Muscle of arm (tissue), 12 donors: ENCODE measurements around the gene ACTRT2. TPM values are rescaled to one million over a fixed set of nuclear protein-coding genes. Genes with fewer than 3 reads are reported as not detected.
A peak's percentile ranks its signal among the peaks of the same experiment; 100 is the strongest.

Experiments used
- DNase-seq: peaks from one replicate; pipeline ENCODE4 v3.0.0-alpha.2; 2013
- polyA plus RNA-seq, 12 donors: library from polyadenylated mRNA; unstranded; fragments of 120-200 nt; gene quantifications; one replicate each; pipeline ENCODE4 v1.2.1, GENCODE V29; 2013; ENCODE audit not compliant: insufficient read length in 12 of 12

ACTRT2 gene
- polyA plus RNA-seq, 12 donors, result not detected

- no peak for DNase-seq
Measured at GRCh38 chr1:3067671-3068563, 46.6 kb downstream of the ACTRT2 start.

GRCh38 chr1:3068564-3069431, 47.5 kb downstream of the ACTRT2 start, which contains the start of gene PRDM16:
Gene PRDM16, plus strand, starts transcription at chr1:3069203. Its CDS starts 57 bp downstream, at chr1:3069260.
- no peak for DNase-seq

GRCh38 chr1:3069491-3070308, 48.4 kb downstream of the ACTRT2 start:
- peak; percentile 48 for DNase-seq

- DNase-seq, result no peak
Measured at GRCh38 chr1:3070309-3070643, 49.0 kb downstream of the ACTRT2 start.

- no peak for DNase-seq
Measured at GRCh38 chr1:3070644-3071564, 49.6 kb downstream of the ACTRT2 start.

- DNase-seq, result no peak
Measured at GRCh38 chr1:3071565-3072390, 50.5 kb downstream of the ACTRT2 start.

Other genes starting within 250 kb of the ACTRT2 start
- under 1 TPM in 10 of 12 donors, not detected in 2; 0.08 to 0.94 (median 0.27) TPM for gene TTC34, start 219.8 kb upstream of the ACTRT2 start, polyA plus RNA-seq
- 1 to 10 TPM in 1 of 12 donors, under 1 TPM in 9, not detected in 2; 0.66 to 2.0 (median 0.87) TPM for gene PRDM16, start 47.7 kb downstream of the ACTRT2 start, polyA plus RNA-seq